ENCODE measurements around the gene MAP2K1.
"Not testable (repeated sequence)": the region's sequence is repeated elsewhere in the genome, so short reads cannot be mapped to it uniquely, and the experiment has no call there.

The MAP2K1 gene

DNA sequence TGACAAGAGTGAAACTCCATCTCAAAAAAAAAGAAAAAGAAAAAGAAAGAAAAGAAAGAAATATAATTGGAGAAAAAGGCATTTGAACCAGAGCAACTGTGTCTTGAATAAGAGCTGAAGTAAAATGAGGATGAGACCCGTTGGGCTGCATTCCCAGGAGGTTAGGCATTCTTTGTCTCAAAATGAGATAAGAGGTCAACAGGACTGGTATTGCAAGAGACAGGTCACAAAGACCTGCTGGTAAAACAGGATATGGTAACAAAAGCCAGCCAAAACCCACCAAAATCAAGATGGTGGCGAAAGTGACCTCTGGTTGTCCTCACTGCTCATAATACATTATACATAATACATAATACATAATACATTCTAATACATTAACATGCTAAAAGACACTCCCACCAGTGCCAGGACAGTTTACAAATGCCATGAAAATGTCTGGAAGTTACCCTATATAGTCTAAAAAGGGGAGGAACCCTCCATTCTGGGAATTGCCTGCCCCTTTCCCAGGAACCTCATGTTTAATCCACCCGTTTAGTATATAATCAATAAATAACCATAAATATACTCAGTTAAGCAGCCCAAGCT is 21.7 kb upstream of the MAP2K1 start:
- TF ChIP-seq, protein P1, sequence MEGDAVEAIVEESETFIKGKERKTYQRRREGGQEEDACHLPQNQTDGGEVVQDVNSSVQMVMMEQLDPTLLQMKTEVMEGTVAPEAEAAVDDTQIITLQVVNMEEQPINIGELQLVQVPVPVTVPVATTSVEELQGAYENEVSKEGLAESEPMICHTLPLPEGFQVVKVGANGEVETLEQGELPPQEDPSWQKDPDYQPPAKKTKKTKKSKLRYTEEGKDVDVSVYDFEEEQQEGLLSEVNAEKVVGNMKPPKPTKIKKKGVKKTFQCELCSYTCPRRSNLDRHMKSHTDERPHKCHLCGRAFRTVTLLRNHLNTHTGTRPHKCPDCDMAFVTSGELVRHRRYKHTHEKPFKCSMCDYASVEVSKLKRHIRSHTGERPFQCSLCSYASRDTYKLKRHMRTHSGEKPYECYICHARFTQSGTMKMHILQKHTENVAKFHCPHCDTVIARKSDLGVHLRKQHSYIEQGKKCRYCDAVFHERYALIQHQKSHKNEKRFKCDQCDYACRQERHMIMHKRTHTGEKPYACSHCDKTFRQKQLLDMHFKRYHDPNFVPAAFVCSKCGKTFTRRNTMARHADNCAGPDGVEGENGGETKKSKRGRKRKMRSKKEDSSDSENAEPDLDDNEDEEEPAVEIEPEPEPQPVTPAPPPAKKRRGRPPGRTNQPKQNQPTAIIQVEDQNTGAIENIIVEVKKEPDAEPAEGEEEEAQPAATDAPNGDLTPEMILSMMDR (IDR thresholded peaks at IDR 0.05) = no peak
- H3K4me3 ChIP-seq = no peak overlapping the region
- H3K27ac ChIP-seq = no peak overlapping the region
- no peak for DNase-seq (ENCODE audit: low spot score)

DNA sequence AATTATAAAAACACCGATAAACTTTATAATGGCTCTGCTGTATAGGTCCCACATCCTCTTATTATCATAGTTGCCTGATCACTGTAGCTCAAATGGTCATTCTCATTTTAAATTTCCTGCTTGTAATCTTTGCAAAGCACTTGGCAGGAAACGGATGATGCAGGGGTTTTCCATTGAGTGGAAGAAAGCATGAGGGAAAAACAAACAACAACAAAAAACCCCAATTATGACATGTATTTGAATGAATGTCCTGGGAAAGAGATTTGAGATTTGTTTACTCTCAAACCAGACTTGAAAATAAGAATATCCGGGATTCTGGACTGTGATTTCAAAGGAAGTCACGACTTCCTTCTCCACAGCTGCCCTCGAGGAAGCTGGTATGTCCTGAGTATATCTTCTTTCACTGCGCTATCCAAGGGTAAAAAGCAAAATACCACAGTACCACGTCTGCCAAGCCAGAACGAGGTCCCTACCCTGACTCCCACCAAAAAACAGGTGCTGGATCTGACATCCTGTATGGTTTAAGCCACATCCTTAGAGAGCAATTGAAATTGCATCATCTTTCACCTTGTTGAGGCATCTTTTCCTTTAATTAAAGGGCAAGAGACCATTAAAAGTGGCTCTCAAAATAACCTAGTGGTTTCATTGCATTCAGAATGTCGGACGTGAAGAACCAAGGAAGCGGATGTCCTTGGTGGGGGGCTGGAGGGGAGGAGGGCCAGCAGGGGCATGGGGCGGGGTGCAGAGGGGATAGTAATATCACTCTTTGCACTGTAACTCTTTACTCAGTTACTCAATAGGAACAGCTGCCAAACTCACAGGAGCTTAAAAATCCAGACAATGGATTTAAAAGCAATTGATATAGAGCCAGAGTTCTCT is 16.7 kb upstream of the MAP2K1 start:
- TF ChIP-seq, protein P1 (IDR thresholded peaks at IDR 0.05) = no peak
- Histone ChIP-seq H3K4me3 (peak overlapping the region; percentile 69), H3K27ac (peak overlapping the region in 1 of 2 donors; percentile 79)
- DNase-seq (ENCODE audit: low spot score) = no peak

DNA sequence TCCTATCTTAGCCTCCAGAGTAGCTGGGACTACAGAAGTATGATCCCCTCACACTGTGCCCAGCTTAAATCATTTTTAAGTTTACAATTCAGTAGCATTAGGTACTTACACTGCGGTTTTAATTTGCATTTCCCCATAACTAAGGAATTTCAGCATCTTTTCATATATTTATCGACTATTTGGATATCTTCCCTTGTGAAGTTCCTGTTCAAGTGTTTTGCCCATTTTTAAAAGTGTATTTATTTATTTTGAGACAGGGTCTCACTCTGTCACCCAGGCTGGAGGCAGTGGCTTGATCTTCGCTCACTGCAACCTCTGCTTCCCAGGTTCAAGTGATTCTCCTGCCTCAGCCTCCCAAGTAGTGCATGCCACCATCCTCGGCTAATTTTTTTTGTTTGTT is 12.5 kb upstream of the MAP2K1 start:
- TF ChIP-seq, protein P1 (IDR thresholded peaks at IDR 0.05) = no peak
- Histone ChIP-seq H3K4me3 (no peak overlapping the region), H3K27ac (no peak overlapping the region)
- DNase-seq (ENCODE audit: low spot score) = no peak

DNA sequence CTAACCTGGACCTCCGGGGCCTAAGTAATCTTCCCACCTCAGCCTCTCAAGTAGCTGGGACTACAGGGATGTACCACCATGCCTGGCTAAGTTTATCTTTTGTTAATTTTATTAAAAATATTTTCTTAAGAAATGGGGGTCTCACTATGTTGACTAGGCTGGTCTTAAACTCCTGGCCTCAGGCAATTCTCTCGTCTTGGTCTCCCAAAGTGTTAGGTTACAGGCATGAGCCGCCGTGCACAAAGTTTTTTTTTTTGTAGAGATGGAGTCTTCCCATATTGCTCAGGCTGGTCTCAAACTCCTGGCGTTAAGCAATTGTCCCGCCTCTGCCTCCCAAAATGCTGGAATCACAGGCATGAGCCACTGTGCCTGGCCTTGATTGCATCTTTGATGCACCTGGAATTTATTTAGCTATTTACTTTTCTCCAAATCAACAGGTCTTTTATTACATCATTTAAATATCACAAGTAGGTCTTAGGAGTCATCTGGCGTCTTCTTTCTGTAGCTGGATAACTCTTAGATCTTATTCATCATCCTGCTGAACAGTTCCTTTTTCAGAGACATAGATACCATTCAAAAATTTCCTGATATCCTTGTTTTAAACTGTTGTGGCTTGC is 7.8 kb upstream of the MAP2K1 start:
- Histone ChIP-seq H3K4me3 (no peak overlapping the region), H3K27ac (no peak overlapping the region)
- DNase-seq (ENCODE audit: low spot score) = no peak
- TF ChIP-seq, protein P1 (IDR thresholded peaks at IDR 0.05) = no peak

DNA sequence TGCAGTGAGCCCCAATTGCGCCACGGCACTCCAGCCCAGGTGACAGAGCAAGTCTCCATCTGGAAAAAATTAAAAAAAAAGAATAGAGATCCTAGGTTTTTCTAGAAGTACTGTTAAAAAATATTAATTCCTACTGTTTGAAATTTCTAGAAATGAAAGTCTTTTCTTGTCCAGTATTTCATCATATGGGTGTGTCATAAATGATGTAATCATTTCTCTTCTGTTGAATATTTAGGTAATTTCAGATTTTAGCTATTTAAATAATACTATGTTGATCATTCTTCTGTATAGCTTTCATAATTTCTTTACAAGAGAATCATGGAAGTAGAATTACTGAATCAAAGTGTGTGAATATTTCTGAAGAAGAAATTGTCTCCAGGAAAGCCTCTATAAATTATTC is 5.3 kb upstream of the MAP2K1 start:
- H3K4me3 ChIP-seq; H3K27ac ChIP-seq; DNase-seq (ENCODE audit: low spot score): not testable (repeated sequence)

DNA sequence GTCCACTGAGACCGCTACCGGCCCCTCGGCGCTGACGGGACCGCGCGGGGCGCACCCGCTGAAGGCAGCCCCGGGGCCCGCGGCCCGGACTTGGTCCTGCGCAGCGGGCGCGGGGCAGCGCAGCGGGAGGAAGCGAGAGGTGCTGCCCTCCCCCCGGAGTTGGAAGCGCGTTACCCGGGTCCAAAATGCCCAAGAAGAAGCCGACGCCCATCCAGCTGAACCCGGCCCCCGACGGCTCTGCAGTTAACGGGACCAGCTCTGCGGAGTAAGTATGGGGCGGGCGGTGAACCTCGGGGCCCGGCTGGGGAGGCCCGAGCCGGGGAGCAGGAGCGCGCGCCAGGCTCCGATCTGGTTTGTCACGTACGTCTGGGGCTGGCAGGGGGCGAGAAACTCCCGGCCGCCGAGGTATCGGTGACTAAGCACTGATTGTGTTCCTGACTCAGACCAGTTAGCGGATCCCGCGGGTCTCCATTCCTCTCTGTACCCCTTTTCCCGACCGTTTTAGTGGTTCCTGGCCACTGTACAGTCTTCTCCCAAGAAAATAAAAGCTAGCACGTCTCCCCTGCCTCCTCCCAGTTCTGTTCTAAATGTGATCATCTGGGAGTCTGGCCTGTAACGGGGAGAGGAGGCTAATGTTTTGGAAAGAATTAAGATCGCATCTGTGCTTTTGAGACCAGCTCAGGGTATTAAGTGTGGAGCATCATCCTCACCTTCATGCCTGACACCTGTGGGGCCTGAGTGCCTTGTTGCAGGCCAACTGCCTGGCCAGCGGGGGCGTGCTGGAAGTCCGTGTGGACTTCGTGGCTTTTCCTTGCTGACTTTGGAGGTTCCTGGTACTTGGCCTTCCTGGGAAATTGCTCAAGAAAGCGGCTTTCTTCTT is 691 bp downstream of the MAP2K1 start:
- H3K4me3 ChIP-seq = peak overlapping the region; percentile 92
- TF ChIP-seq, protein P1 (IDR thresholded peaks at IDR 0.05) = no peak

DNA sequence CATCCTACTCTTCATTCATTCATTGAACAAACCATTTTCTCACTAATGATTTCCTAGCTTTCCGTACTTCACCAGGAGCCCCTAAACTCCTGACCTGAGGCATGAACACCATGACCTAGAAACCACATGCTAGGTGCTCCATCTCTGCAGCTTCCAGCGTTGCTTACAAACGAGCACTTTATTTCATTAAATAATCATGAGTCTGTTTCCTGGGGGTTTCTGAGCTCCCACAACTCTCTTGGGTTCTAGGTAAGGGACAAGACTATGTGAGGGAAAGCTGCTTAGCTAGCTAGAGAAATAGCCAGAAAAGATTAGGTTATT is 1.3 kb downstream of the MAP2K1 start:
- TF ChIP-seq, protein P1 (IDR thresholded peaks at IDR 0.05) = no peak
- no peak for DNase-seq (ENCODE audit: low spot score)
- peak overlapping the region; percentile 92 for H3K4me3 ChIP-seq
- peak overlapping the region; percentile 88 to 96 for H3K27ac ChIP-seq

More for the DNA sequence above, 691 bp downstream of the MAP2K1 start:
- peak overlapping the region; percentile 88 to 96 for H3K27ac ChIP-seq
- DNase-seq (ENCODE audit: low spot score) = peak; percentile 85

Data from coronary artery (tissue), 2 donors.